Activated T-helper 1 cell treated with anti-CD3 and anti-CD28 coated beads, Interleukin-2, amount 50 U/mL, for 16 hours (primary cell): ENCODE results near the gene PYGO2.
"Not testable (repeated sequence)": the region's sequence is repeated elsewhere in the genome, so short reads cannot be mapped to it uniquely, and the experiment has no call there.

Experiments
- DNase-seq, 2 donors: peaks; one replicate each; pipeline ENCODE4 v3.0.0-alpha.2; 2020; ENCODE audit warnings: low read depth in 1 of 2, low spot score in 1 of 2

Gene PYGO2

DNA sequence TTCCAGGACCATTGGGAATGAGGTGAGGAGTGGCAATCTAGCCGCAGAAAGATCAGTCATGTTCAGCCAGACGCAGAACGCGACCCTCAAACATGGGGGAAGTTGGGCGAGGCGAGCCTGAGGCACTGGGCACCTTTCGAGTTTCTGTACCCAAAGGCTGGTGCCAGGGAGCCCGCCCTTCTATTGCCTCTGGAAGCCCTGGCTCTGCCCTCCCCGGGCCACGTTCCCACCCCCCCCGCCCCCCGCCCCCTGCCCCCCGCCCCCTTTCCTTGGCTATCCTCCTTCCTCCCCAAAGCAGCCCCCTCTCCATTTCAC, 38.8 kb upstream of the PYGO2 start:
- DNase-seq, result no peak

DNA sequence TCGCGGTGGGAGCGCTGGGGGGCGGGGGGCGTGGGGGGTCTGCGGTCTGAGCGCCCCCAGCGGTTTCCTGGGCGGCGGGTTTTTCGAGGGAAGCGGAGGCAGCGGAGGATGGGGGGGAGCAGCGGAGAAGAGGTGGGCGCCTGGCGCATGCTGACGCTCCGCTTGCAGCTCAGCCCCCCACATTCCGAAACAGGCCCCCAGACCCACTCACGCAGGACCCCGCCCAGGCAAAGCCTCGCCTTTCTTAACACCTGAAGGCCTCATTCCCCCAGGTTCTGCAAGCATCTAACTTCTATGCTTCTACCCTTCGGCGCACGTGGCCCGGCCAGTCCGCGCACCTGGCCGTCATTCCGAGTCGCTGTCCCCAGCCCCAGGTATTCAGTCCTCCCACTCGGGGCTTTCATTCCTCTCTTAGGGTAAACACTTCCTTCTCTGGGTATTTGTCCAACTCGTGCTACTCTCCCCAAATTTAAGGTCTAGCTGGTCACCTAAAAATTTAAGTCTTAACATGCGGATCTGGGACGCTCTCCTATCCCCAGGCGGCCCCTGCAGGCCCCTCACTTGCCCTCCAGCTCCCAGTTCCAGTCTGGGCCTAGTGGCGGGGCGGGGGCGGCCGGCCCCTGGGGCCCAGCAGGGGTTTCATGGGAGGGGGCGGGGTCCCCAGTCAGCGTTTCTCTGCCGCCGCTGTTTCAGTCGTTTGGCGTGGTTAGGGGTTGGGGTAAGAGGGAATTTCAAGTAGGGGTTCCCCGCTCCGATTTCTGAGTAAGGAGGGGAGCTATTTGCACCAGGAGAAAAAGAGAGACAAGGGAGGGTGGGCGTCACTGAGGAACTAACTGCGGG, 38.2 kb upstream of the PYGO2 start:
- DNase-seq, result no peak

DNA sequence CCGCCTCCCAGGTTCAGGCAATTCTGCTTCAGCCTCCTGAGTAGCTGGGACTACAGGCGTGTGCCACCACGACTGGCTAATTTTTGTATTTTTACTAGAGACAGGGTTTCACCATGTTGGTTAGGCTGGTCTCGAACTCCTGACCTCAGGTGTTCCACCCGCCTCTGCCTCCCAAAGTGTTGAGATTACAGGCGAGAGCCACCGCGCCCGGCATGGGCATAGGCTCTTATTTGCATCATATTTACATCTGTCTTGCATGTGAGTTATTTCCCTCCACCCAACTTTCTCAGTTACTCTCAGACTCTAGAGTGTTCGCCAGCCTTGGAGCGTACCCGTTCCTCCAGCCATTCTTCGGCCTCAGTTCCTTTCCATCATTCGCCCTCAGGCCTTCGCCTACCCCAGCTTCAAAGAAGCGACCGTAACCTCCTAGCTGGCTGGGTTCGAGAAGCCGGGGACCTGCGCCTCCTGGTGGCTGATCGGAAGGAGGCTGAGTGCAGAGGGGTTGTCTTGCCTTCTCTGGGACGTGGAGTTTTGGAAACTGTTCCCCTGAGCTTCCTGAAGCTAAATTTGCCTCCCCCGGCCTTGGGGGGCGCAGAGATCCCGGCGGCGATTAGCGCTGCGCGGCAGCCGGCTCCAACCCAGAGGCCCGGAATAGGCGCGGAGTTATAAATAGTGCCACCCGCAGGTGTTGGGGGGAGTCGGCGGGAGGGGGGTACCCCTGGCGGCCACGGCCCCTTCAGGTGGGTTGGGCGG, 37.4 kb upstream of the PYGO2 start:
- no peak for DNase-seq

DNA sequence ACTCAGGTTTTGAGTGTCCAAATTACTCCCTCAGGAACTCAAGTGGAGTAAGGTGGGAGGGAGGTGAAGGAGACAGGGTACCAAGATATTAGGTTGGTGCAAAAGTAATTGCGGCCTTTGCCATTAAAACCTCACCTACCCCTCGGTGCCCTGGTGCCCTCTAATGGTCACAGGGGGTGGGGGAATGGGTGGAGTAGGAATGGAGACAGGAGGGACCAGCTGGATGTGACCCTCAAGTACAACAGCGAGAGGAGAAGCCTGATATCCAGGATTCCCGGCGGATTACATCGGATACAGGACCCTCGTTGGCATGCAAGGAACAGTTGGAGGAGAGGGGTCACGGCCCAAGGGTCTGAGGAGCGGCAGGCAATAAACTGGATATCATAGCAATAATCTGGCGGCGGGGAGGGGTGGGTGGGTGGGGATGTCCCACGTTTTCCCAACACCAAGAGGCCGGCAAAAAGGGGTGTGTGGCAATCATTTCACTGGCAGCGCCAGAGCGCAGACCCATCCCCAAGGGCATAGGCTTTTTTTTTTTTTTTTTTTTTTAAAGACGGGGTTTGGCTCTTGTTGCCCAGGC, 36.7 kb upstream of the PYGO2 start:
- no peak for DNase-seq

DNA sequence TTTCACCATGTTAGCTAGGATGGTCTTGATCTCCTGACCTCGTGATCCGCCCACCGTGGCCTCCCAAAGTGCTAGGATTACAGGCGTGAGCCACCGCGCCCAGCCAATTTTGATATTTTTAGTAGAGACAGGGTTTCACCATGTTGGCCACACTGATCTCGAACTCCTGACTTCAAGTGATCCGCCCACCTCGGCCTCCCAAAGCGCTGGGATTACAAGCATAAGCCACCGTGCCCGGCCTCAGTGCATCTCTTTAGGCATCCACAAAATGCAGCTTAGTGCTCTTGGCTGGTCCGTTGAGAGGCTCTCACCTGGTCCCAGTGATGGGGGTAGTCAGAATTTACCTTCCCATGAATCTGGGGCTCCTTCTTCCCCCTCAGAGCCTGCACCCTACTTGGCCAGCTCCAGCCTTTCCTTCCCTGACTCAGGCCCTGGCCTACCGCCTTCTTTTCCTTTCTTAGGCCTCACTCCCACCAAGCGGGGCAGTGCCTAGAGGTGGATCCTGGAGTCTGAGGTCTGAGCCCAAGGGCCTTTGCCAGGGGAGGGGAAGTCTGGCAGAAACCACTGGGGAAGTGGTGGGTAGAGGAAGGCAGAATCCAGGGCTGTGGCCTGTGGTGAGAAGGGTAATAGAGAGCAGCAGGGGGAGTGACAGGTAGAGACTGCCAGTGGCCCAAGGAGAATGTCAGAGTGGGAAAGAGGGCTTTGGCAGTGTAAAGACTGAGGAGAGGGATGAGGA, 35.6 kb upstream of the PYGO2 start:
- DNase-seq, result no peak

DNA sequence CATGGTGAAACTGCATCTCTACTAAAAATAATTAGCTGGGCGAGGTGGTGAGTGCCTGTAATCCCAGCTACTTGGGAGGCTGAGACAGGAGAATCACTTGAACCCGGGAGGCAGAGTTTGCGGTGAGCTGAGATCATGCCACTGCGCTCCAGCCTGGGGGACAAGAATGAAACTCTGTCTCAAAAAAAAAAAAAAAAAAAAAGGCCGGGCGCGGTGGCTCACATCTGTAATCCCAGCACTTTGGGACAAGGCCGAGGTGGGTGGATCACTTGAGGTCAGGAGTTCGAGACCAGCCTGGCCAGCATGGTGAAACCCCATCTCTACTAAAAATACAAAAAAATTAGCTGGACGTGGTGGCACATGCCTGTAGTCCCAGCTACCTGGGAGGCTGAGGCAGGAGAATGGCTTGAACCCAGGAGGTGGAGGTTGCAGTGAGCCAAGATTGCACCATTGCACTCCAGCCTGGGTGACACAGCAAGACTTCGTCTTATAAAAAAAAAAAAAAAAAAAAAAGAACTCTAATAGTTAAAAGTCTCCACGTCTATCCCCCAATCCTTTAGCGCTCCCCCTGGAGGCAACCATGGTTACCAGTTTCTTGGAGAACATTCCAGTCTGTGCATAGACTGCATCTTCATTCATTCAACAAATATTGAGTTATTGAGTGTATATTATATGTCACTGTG, 33.9 kb upstream of the PYGO2 start:
- DNase-seq, result not testable (repeated sequence)

DNA sequence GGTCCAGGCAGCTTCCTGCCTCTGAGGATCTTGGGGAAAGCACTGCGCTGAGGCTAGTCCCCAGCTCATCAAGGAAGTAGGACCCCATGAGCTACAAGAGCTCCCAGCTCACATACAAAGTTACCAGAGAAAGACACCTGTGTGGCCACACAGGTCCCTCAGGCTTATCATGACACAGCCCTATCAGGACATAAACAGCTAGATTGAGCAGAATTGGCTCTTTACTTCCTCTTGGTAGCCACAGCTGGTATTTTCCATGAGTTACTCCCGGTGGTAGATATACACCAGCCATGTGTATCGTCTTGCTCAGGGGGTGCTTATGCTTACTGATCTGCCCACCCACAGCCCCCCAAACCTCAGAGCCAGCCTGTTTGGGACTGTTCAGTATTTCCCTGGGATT, 33.0 kb upstream of the PYGO2 start:
- DNase-seq, result no peak

DNA sequence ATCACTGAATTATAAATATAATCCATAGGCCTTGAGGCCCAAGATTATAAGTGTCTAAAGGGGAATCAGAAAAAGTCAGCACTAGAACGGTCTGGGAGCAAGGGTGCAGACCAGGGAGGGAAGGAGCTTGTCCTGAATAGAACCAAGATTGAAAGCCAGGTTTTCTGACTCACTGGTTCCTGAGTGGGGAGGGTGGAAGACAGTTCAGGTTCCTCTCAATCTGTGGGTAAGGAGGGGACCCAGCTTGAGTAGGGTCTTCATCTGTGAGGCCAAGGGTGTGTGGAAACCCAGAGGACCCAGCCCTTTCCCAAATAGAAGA, 32.6 kb upstream of the PYGO2 start:
- DNase-seq, result no peak

DNA sequence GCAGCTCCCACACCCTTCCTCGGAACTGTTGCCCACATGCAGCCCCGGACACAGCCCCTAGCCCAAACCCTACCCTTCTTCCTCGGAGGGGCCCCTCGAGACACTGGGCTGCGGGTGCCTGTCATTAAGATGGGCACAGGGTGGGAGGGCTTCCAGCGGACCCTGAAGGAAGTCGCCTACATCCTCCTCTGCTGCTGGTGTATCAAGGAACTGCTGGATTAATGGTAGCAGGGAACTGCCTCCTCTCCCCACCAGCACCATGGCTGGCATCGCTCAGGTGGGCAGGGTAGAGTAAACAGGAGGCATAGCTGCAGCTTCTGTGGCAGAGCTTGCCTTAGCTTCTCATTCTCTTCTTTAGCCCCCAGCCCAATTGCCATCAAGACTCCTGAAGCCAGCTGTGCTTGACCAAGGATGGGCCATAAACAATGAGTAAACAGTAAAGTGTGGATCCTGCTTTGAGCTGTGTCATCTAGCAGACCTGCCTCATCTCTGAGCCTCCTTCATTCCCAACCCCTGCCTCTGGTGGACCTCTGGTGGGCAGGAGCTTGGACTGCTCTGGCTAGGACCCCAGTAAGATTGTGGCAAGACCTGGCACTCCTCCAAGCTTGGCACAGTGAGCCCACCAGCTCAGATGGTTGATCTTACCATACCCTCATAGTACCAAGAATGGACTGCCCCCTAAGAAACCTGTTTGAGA, 32.1 kb upstream of the PYGO2 start, which contains the start of gene LENEP:
Gene LENEP, plus strand, starts transcription at position 15 of the 697 bp plus-strand sequence. Its CDS starts 22 bp downstream, at position 37.
- no peak for DNase-seq

DNA sequence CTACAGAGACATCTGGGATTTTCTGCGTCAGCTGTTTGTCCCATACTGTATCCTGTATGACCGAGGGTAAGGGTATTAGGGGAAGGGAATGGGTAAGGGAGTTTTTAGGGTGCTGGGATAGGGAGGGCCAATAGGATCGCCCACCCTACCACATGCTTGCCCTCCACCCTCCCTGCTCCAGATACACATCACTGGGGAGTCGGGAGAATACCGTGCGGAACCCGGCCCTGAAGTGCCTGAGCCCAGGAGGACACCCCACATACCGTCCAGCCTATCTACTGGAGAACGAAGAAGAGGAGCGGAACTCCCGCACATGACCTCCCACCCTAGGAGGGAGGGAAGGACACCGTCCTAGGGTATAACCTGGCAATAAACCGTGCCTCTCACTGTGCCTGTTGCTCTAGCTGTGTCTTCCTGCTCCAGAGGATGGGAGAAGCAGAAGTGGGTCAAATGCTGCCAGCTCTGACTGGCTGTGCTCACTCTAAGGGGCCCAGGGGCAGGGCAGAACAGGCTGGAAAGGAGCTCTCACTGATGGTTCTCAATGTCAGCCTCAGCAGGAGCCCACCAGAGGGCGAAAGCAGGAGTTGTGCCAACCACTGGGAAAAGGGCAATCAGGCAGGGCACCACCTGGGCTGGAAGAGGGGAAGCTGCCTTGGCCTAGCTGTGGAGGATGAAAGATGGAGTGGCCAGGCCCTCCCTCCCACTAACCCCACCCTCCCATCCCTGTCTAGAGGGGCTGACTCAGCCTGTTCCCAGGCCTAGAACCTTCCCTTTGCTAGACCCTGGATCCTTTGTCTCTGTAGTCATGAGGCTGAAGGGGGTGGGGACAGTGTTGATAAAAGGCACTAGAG, 31.4 kb upstream of the PYGO2 start:
- no peak for DNase-seq

DNA sequence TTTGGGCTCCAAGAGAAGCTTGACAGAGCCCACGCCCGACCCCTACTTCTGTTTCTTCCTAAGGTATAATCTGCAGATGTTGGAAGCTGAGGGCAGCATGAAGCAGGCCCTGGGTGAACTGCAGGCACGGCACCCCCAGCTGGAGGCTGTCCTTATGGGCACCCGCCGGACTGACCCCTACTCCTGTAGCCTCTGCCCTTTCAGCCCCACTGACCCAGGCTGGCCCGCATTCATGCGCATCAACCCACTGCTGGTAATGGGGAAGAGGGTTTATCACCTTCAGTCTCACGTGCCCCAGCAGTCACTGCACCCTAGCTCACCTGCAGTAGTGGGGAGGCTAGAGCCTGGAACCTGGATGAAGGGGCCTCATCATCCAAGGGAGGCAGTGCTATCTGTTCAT, 28.7 kb upstream of the PYGO2 start:
- DNase-seq, result no peak

DNA sequence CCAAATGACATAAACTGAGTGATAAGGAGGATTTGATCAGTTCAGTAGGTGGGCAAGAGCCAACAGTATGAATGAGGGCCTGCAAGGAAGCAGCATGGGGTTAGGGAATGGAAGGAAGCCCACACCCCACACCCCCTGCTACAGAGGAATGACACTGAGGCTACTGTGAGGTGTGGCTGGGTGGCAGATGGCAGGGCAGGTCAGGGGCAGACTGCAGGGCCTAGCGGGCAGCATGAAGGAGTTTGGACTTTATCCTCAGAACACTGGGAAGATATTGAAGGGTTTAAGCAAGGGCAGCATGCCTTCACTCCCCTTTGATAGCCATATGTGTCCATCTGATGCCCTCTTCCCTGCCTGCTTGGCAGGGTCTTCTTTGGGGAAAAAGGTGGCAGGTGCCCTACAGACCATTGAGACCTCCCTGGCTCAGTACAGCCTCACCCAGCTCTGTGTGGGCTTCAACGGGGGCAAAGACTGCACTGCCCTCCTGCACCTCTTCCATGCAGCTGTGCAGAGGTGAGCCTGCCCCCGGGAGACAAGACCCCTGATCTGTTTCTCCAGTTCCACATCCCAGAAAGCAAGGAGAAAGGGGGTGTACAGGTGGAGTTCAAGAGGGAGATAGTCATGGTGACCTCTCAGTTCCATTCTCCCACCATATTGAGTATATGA, 27.7 kb upstream of the PYGO2 start:
- no peak for DNase-seq

DNA sequence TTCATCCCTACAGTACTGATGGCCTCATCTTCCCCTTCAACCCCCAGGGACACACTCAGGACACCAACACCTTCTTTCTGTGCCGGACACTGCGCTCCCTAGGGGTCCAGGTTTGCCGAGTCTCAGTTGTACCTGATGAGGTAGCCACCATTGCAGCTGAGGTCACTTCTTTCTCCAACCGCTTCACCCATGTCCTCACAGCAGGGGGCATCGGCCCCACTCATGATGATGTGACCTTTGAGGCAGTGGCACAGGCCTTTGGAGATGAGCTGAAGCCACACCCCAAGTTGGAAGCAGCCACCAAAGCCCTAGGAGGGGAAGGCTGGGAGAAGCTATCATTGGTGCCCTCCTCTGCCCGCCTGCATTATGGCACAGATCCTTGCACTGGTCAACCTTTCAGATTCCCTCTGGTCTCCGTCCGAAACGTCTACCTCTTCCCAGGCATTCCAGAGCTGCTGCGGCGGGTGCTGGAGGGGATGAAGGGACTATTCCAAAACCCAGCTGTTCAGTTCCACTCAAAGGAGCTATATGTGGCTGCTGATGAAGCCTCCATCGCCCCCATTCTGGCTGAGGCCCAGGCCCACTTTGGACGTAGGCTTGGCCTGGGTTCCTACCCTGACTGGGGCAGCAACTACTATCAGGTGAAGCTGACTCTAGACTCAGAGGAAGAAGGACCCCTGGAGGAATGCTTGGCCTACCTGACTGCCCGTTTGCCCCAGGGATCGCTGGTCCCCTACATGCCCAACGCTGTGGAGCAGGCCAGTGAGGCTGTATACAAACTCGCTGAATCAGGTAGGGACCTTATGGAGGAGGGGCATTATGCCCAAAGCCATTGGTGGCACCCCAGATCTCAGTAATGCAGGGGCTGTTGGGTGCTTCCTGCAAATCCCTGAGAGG, 26.7 kb upstream of the PYGO2 start:
- DNase-seq, result no peak

DNA sequence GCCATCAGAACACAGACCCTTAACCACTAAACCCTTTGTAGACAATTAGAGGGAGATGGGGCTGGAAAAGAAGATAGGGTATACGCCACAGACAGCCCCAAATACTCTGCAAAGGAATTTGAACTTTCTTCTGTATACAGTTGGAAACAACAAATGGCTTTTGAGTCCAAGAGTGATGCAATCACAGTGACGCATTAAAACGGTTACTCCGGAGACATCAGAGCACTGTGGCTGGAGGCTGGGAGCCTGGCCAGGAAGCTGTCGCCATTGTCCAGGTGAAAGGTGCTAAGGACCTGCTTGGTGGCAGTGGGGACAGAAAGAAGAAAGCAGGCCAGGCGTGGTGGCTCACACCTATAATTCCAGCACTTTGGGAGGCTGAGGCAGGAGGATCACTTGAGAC, 25.7 kb upstream of the PYGO2 start:
- DNase-seq, result no peak

DNA sequence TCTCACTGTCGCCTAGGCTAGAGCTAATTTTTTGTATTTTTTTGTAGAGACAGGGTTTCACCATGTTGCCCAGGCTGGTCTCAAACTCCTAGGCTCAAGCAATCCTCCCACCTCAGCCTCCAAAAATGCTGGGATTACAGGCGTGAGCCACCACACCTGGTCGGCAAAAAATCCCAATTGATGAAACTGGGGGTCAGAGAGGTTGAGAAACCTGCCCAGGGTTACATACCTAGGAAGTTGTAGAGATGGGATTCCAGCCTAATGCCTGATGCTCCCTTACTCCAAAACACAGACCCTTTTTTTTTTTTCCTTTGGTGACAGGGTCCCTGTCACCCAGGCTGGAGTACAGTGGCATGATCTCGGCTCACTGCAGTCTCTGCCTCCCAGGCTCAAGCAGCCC, 25.2 kb upstream of the PYGO2 start:
- DNase-seq, result not testable (repeated sequence)

DNA sequence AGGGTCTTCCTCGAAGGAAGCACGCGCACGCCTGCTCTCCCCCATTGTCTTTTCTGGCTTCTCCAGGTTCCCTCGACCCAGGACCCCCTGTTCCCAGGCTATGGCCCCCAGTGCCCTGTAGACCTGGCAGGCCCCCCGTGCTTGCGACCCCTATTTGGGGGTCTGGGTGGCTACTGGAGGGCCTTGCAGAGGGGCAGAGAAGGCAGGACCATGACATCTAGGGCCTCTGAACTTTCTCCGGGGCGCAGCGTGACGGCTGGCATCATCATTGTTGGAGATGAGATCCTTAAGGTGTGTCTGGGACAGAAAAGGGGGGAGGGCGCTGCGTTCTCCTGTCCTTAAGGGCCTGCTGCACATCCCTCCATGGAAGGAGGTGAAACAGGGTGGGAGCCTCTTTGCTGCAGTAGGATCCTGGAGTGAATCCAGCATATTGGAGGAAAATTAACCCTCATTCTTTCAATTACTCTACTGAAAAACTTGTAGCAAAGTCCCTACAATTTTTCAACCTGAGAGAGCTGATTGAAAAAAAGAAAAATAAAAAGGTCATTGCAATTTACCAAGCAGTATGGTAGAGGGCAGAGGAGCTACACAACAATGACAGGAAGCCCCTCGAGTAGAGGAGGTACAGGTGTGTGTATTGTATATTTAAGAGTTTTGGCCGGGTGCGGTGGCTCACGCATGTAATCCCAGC, 22.3 kb upstream of the PYGO2 start:
- no peak for DNase-seq

DNA sequence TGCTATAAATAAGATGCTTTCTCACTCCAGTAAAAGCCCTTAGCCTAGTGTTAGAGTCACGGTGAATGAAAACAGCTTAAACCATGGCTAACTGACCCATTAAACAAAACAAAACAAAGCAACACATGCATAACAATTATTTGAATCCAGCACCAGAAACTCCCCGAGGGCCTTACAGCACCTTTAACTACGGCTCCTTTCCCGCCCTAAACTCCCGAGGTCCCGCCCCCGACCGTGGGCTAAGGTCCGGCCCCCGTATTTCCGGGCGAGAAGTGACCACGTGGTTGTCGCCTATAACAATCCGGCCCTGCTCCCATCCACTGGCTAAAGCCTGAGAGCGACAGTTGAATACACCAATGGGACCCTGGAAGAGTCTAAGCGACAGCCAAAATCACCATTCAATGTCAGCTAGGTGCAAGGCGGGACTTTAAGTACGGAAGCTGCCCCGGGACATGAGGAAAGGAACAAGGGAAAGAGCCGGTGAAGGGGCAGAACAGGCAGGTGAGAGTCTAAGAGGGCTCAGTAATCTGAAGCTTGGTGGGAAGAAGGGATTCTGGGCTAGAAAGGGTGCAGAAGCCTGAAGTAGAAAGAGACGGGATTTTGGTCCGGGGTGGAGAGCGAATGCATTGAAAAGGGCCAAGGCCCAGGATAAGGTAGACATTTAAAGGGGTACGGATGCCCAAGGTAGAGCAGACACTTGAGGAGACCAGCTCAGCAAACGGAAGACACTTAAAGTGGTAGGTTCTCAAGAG, 21.5 kb upstream of the PYGO2 start, which contains the start of gene FLAD1:
Gene FLAD1, plus strand, starts transcription at position 448 of the 752 bp plus-strand sequence. CDS start 351 bp downstream, outside the sequence.
- peak; percentile 87 to 90 for DNase-seq
